Type B pancreatic cell (in vitro differentiated cells): Measurements from ENCODE around the gene BICD2. TPM values are rescaled to one million over a fixed set of nuclear protein-coding genes. Genes with fewer than 3 reads are reported as not detected.

Source experiments
- DNase-seq: peaks from one replicate; pipeline ENCODE4 v3.0.0; 2021; ENCODE audit warnings: mixed read lengths; ENCODE audit not compliant: unreplicated experiment; ENCODE audit errors: extremely low spot score
- H3K27ac Mint-ChIP-seq: 2 replicates; pipeline ENCODE4 v1.8.0; 2021; ENCODE audit warnings: mild to moderate bottlenecking, mixed read lengths
- H3K27me3 Mint-ChIP-seq: 2 replicates; pipeline ENCODE4 v1.8.0; 2021; ENCODE audit warnings: mixed read lengths
- H3K36me3 Mint-ChIP-seq: 2 replicates; pipeline ENCODE4 v1.8.0; 2021; ENCODE audit warnings: mixed read lengths
- H3K4me1 Mint-ChIP-seq: one replicate; pipeline ENCODE4 v1.8.0; 2021; ENCODE audit warnings: mixed read lengths; ENCODE audit not compliant: unreplicated experiment
- H3K4me3 Mint-ChIP-seq: 2 replicates; pipeline ENCODE4 v1.8.0; 2021; ENCODE audit warnings: mild to moderate bottlenecking, mixed read lengths
- H3K9me3 Mint-ChIP-seq: 2 replicates; pipeline ENCODE4 v1.8.0; 2021; ENCODE audit warnings: mixed read lengths
- CTCF ChIP-seq: fragments of 200-600 bp; sonication (generic); conservative IDR thresholded peaks from 2 replicates; pipeline ENCODE4 v1.5.0; 2021; ENCODE audit warnings: antibody characterized with exemption, mild to moderate bottlenecking
- total RNA-seq: library from RNA; stranded (reverse); gene quantifications from 2 replicates; pipeline ENCODE4 v1.2.1, GENCODE V29; 2021; ENCODE audit warnings: low replicate concordance

BICD2 gene
- total RNA-seq, 1 donor from 2014 or later: 28.6 TPM

GRCh38 chr9:92669527-92669889 is 95.1 kb downstream of the BICD2 start:
- Mint-ChIP-seq H3K27me3 (no peaks in the 10 kb centered on the region), H3K27ac (peak overlapping the region; percentile 88), H3K36me3 (peaks cover 4% of the 10 kb centered on the region), H3K4me1 (peaks cover 22% of the 10 kb centered on the region), H3K4me3 (peak overlapping the region; percentile 96), H3K9me3 (no peaks in the 10 kb centered on the region)
- no peak for DNase-seq
- no peak for TF ChIP-seq CTCF

GRCh38 chr9:92668746-92669526 is 95.7 kb downstream of the BICD2 start:
- TF ChIP-seq CTCF: no peak
- H3K36me3 Mint-ChIP-seq: peaks cover 4% of the 10 kb centered on the region
- DNase-seq: no peak
- H3K9me3 Mint-ChIP-seq: no peaks in the 10 kb centered on the region
- H3K4me1 Mint-ChIP-seq: peaks cover 22% of the 10 kb centered on the region
- no peaks in the 10 kb centered on the region for H3K27me3 Mint-ChIP-seq
- peak overlapping the region; percentile 88 for H3K27ac Mint-ChIP-seq
- H3K4me3 Mint-ChIP-seq: peak overlapping the region; percentile 96

- no peaks in the 10 kb centered on the region for H3K9me3 Mint-ChIP-seq
- H3K27ac Mint-ChIP-seq: peak overlapping the region; percentile 46
- no peak for TF ChIP-seq CTCF
- H3K36me3 Mint-ChIP-seq: peaks cover 8% of the 10 kb centered on the region
- peaks cover 22% of the 10 kb centered on the region for H3K4me1 Mint-ChIP-seq
- no peak for DNase-seq
- H3K27me3 Mint-ChIP-seq: no peaks in the 10 kb centered on the region
- H3K4me3 Mint-ChIP-seq: peak overlapping the region; percentile 57
Observed at GRCh38 chr9:92666912-92667532, 97.6 kb downstream of the BICD2 start.

GRCh38 chr9:92666236-92666635 is 98.4 kb downstream of the BICD2 start:
- no peak for TF ChIP-seq CTCF
- Mint-ChIP-seq H3K36me3 (peaks cover 12% of the 10 kb centered on the region), H3K4me1 (peaks cover 28% of the 10 kb centered on the region), H3K27ac (peak overlapping the region; percentile 87), H3K9me3 (no peaks in the 10 kb centered on the region), H3K4me3 (peak overlapping the region; percentile 70), H3K27me3 (no peaks in the 10 kb centered on the region)
- DNase-seq: no peak

- H3K36me3 Mint-ChIP-seq: peaks cover 12% of the 10 kb centered on the region
- no peaks in the 10 kb centered on the region for H3K9me3 Mint-ChIP-seq
- peak overlapping the region; percentile 87 for H3K27ac Mint-ChIP-seq
- peaks cover 30% of the 10 kb centered on the region for H3K4me1 Mint-ChIP-seq
- no peak for DNase-seq
- H3K4me3 Mint-ChIP-seq: peak overlapping the region; percentile 70
- H3K27me3 Mint-ChIP-seq: no peaks in the 10 kb centered on the region
- no peak for TF ChIP-seq CTCF
Observed at GRCh38 chr9:92665836-92666235, 98.8 kb downstream of the BICD2 start.
